Activated B cell treated with CpG ODN at 0.5 μM for 24 hours (primary cell): ENCODE data around the gene CLHC1. TPM values are rescaled to one million over a fixed set of nuclear protein-coding genes. Genes with fewer than 3 reads are reported as not detected.
"Not testable (repeated sequence)": the region's sequence is repeated elsewhere in the genome, so short reads cannot be mapped to it uniquely, and the experiment has no call there.

ENCODE experiments used
- ATAC-seq: fragments of 200-7000 bp; cut with Tn5 transposase; one replicate; pipeline ENCODE4 v1.10.0; 2021; ENCODE audit warnings: low read depth, mild to moderate bottlenecking, moderate library complexity
- CTCF ChIA-PET: fragments of 350-600 bp; sonication (Branson Sonifier 250); formaldehyde crosslinking; loops from one replicate; lab custom pipeline; 2021; ENCODE audit warnings: antibody characterized with exemption; lab: Charles Lee
- POLR2A ChIA-PET: fragments of 350-600 bp; sonication (Branson Sonifier 250); formaldehyde crosslinking; loops from one replicate; lab custom pipeline; 2021; ENCODE audit warnings: antibody characterized with exemption; lab: Charles Lee
- DNase-seq: peaks from one replicate; pipeline ENCODE4 v3.0.0; 2022
- H3K27ac Mint-ChIP-seq: one replicate; pipeline ENCODE4 v1.8.0; 2020; ENCODE audit warnings: mixed read lengths
- H3K27me3 Mint-ChIP-seq: one replicate; pipeline ENCODE4 v1.8.0; 2021; ENCODE audit warnings: mixed read lengths
- H3K36me3 Mint-ChIP-seq: one replicate; pipeline ENCODE4 v1.8.0; 2021; ENCODE audit warnings: low read depth, mixed read lengths
- H3K4me1 Mint-ChIP-seq: one replicate; pipeline ENCODE4 v1.8.0; 2021; ENCODE audit warnings: mixed read lengths
- H3K4me3 Mint-ChIP-seq: one replicate; pipeline ENCODE4 v1.8.0; 2020; ENCODE audit warnings: mild to moderate bottlenecking, mixed read lengths
- H3K9me3 Mint-ChIP-seq: one replicate; pipeline ENCODE4 v1.8.0; 2020; ENCODE audit warnings: mixed read lengths
- CTCF ChIP-seq: fragments of 200-600 bp; IDR thresholded peaks from one replicate; pipeline ENCODE4 v1.8.0; 2022; ENCODE audit warnings: antibody characterized with exemption, mild to moderate bottlenecking
- intact Hi-C: fragments of 100-400 bp; cut with micrococcal nuclease; formaldehyde crosslinking; loops from one replicate; pipeline ENCODE4 v1.15.1; 2024
- total RNA-seq: library from RNA; stranded (reverse); gene quantifications from 2 replicates; pipeline ENCODE4 v1.2.3, GENCODE V29; 2022

CLHC1 gene
- total RNA-seq, 1 donor from 2014 or later: 10.5 TPM

- ChIA-PET CTCF (no interaction called here), POLR2A (no interaction called here)
- Mint-ChIP-seq H3K27ac (no peak overlapping the region), H3K27me3 (no peaks in the 10 kb centered on the region), H3K36me3 (peaks cover 27% of the 10 kb centered on the region), H3K4me3 (no peak overlapping the region), H3K9me3 (peaks cover 28% of the 10 kb centered on the region), H3K4me1 (no peaks in the 10 kb centered on the region)
- no peak for DNase-seq
- no peak for TF ChIP-seq CTCF
- intact Hi-C loops: no loop called here
- ATAC-seq: no peak
These were observed 27.6 kb downstream of the CLHC1 start for GRCh38 chr2:55204536-55204935.

- ChIA-PET POLR2A (interaction anchor here (0.7 kb wide), 1 partner anchor 1119 kb away, joined by 3 read pairs; no protein-coding TSS in a partner anchor), CTCF (no interaction called here)
- Mint-ChIP-seq H3K4me1 (no peaks in the 10 kb centered on the region), H3K36me3 (peaks cover 41% of the 10 kb centered on the region), H3K27me3 (no peaks in the 10 kb centered on the region), H3K9me3 (peaks cover 30% of the 10 kb centered on the region), H3K27ac (no peak overlapping the region), H3K4me3 (no peak overlapping the region)
- no peak for TF ChIP-seq CTCF
- DNase-seq (no peak), ATAC-seq (no peak)
- intact Hi-C loops: no loop called here
These were observed 31.7 kb downstream of the CLHC1 start for GRCh38 chr2:55200416-55200815.

- intact Hi-C loops: no loop called here
- H3K36me3 Mint-ChIP-seq: peaks cover 33% of the 10 kb centered on the region
- H3K9me3 Mint-ChIP-seq: peaks cover 20% of the 10 kb centered on the region
- H3K4me1 Mint-ChIP-seq: no peaks in the 10 kb centered on the region
- H3K27me3 Mint-ChIP-seq: no peaks in the 10 kb centered on the region
- no peak for DNase-seq
- H3K4me3 Mint-ChIP-seq: no peak overlapping the region
- TF ChIP-seq CTCF: no peak
- H3K27ac Mint-ChIP-seq: no peak overlapping the region
- ChIA-PET POLR2A (no interaction called here), CTCF (no interaction called here)
- no peak for ATAC-seq
These were observed 35.6 kb downstream of the CLHC1 start for GRCh38 chr2:55196526-55196925.

GRCh38 chr2:55191888-55192287 is 40.2 kb downstream of the CLHC1 start:
- H3K36me3 Mint-ChIP-seq, H3K9me3 Mint-ChIP-seq, H3K27ac Mint-ChIP-seq, intact Hi-C loops, ATAC-seq, CTCF ChIA-PET, H3K27me3 Mint-ChIP-seq, H3K4me3 Mint-ChIP-seq, H3K4me1 Mint-ChIP-seq, DNase-seq: not testable (repeated sequence)
- POLR2A ChIA-PET: interaction anchor here (0.9 kb wide), 1 partner anchor 32 kb away, joined by 4 read pairs; no protein-coding TSS in a partner anchor

- POLR2A ChIA-PET, ATAC-seq, H3K36me3 Mint-ChIP-seq, H3K4me3 Mint-ChIP-seq, intact Hi-C loops, H3K27ac Mint-ChIP-seq, DNase-seq, H3K4me1 Mint-ChIP-seq, H3K9me3 Mint-ChIP-seq, H3K27me3 Mint-ChIP-seq: not testable (repeated sequence)
- CTCF ChIA-PET: interaction anchor here (0.7 kb wide), 1 partner anchor 114 kb away, joined by 3 read pairs; no protein-coding TSS in a partner anchor
These were observed 45.3 kb downstream of the CLHC1 start for GRCh38 chr2:55186837-55187236.

GRCh38 chr2:55180374-55180773 is 51.7 kb downstream of the CLHC1 start:
- DNase-seq: no peak
- H3K27ac Mint-ChIP-seq: no peak overlapping the region
- no peaks in the 10 kb centered on the region for H3K9me3 Mint-ChIP-seq
- H3K4me1 Mint-ChIP-seq: peaks cover 5% of the 10 kb centered on the region
- no peak for TF ChIP-seq CTCF
- ChIA-PET CTCF (no interaction called here), POLR2A (no interaction called here)
- intact Hi-C loops: no loop called here
- no peak for ATAC-seq
- no peaks in the 10 kb centered on the region for H3K27me3 Mint-ChIP-seq
- H3K4me3 Mint-ChIP-seq: no peak overlapping the region
- no peaks in the 10 kb centered on the region for H3K36me3 Mint-ChIP-seq
